ENCODE results near the gene IFT43.

The IFT43 gene

GRCh38 chr14:76078501-76078900 lies 92.9 kb downstream of the IFT43 start:
- Histone ChIP-seq H3K27me3 (replicated peaks; ENCODE audit: control insufficient read depth, insufficient read depth, low read length) (no peaks in the 10 kb centered on the region), H3K36me3 (ENCODE audit: control insufficient read depth, insufficient read depth, low read length) (no peaks in the 10 kb centered on the region), H3K4me3 (replicated peaks; ENCODE audit: low read depth, low read length) (no peak overlapping the region)
- TF ChIP-seq CTCF (IDR thresholded peaks at IDR 0.05; ENCODE audit: insufficient read depth, low read length, poor library complexity, severe bottlenecking) = no peak
- DNase-seq (ENCODE audit: extremely low read depth, insufficient read length) = no peak

GRCh38 chr14:76080025-76080424 lies 94.5 kb downstream of the IFT43 start:
- H3K36me3 ChIP-seq (ENCODE audit: control insufficient read depth, insufficient read depth, low read length) = no peaks in the 10 kb centered on the region
- no peak for TF ChIP-seq CTCF (IDR thresholded peaks at IDR 0.05; ENCODE audit: insufficient read depth, low read length, poor library complexity, severe bottlenecking)
- no peaks in the 10 kb centered on the region for H3K27me3 ChIP-seq (replicated peaks; ENCODE audit: control insufficient read depth, insufficient read depth, low read length)
- no peak overlapping the region for H3K4me3 ChIP-seq (replicated peaks; ENCODE audit: low read depth, low read length)
- no peak for DNase-seq (ENCODE audit: extremely low read depth, insufficient read length)

- no peak for TF ChIP-seq CTCF (IDR thresholded peaks at IDR 0.05; ENCODE audit: insufficient read depth, low read length, poor library complexity, severe bottlenecking)
- H3K4me3 ChIP-seq (replicated peaks; ENCODE audit: low read depth, low read length) = no peak overlapping the region
- no peaks in the 10 kb centered on the region for H3K27me3 ChIP-seq (replicated peaks; ENCODE audit: control insufficient read depth, insufficient read depth, low read length)
- DNase-seq (ENCODE audit: extremely low read depth, insufficient read length) = no peak
- H3K36me3 ChIP-seq (ENCODE audit: control insufficient read depth, insufficient read depth, low read length) = no peaks in the 10 kb centered on the region
Observed at GRCh38 chr14:76080471-76080870, 94.9 kb downstream of the IFT43 start.

- H3K27me3 ChIP-seq (replicated peaks; ENCODE audit: control insufficient read depth, insufficient read depth, low read length) = no peaks in the 10 kb centered on the region
- H3K36me3 ChIP-seq (ENCODE audit: control insufficient read depth, insufficient read depth, low read length) = no peaks in the 10 kb centered on the region
- H3K4me3 ChIP-seq (replicated peaks; ENCODE audit: low read depth, low read length) = no peak overlapping the region
- TF ChIP-seq CTCF (IDR thresholded peaks at IDR 0.05; ENCODE audit: insufficient read depth, low read length, poor library complexity, severe bottlenecking) = no peak
- no peak for DNase-seq (ENCODE audit: extremely low read depth, insufficient read length)
Observed at GRCh38 chr14:76081642-76082041, 96.1 kb downstream of the IFT43 start.

GRCh38 chr14:76083796-76084765 lies 98.5 kb downstream of the IFT43 start:
- no peak for TF ChIP-seq CTCF (IDR thresholded peaks at IDR 0.05; ENCODE audit: insufficient read depth, low read length, poor library complexity, severe bottlenecking)
- H3K36me3 ChIP-seq (ENCODE audit: control insufficient read depth, insufficient read depth, low read length) = no peaks in the 10 kb centered on the region
- H3K27me3 ChIP-seq (replicated peaks; ENCODE audit: control insufficient read depth, insufficient read depth, low read length) = no peaks in the 10 kb centered on the region; the same call in 1 of the 2 replicates
- no peak for DNase-seq (ENCODE audit: extremely low read depth, insufficient read length)
- no peak overlapping the region for H3K4me3 ChIP-seq (replicated peaks; ENCODE audit: low read depth, low read length)
